ENCODE results near the gene SLC25A25.
"Not testable (repeated sequence)": the region's sequence is repeated elsewhere in the genome, so short reads cannot be mapped to it uniquely, and the experiment has no call there.

Gene SLC25A25

GRCh38 chr9:128098297-128099230, 30.5 kb downstream of the SLC25A25 start:
- peak; percentile 62 for DNase-seq

- DNase-seq: no peak
Measured at GRCh38 chr9:128099231-128099931, 31.3 kb downstream of the SLC25A25 start.

GRCh38 chr9:128099932-128100491, 32.0 kb downstream of the SLC25A25 start:
- DNase-seq: no peak

DNA sequence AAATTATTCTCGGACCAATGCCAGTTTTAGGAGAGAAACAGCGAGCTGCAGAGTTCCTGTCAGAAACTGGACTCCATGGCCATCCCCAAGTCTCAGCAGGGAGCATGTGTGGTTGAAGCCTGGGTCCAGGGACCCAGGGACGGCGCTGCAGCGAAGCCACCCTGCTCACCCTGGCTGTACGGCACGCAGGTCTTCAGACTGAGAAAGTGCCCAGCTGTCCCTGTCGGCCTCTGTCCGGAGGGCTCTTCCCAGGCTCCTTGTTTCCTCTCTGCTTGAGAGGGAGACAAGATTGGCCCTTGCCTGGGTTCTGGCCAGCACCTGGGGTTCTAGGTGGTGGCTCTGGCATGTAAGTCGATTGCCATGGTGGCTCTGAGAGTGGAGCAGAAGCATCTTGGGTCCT, 32.5 kb downstream of the SLC25A25 start:
- DNase-seq: no peak

- no peak for DNase-seq
Measured at GRCh38 chr9:128101231-128101661, 33.2 kb downstream of the SLC25A25 start.

DNA sequence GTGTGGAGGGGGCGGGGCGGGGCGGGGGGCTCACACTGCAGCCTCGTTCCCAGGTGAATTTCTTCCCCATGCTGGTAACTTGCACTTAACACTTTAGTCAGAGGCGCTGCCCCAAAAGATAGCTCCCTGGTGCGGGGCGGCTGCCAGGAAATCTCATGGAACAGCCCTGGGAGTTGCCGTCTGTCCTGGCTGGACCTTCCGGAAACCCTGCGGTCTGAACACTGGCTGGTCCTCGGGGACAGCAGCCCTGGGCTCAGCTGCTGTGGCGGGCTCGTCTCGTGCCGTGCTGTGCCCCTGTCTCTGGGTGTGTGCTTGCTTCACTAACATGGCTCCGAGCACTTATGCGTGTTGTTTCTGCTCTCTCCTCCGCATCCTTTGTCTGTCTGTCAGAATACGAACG, 33.7 kb downstream of the SLC25A25 start:
- DNase-seq: no peak

DNA sequence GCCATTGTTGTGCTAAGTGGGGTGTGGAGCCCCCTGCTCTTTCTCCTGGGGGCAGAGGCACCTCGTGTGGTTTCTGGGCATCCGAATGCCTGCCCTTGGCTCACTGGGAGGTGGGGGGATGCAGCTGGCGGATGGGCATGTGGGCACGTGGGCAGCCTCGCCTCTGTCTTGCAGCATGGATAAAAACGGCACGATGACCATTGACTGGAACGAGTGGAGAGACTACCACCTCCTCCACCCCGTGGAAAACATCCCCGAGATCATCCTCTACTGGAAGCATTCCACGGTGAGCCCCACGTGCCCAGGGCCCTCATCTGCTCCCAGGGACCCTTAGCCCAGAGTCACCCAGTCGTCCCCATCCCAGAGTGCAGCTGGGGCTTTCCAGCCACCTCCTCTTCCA, 34.2 kb downstream of the SLC25A25 start:
- DNase-seq: no peak

- no peak for DNase-seq
Measured at GRCh38 chr9:128102861-128103588, 35.0 kb downstream of the SLC25A25 start.

- no peak for DNase-seq
Measured at GRCh38 chr9:128103589-128103962, 35.5 kb downstream of the SLC25A25 start.

DNA sequence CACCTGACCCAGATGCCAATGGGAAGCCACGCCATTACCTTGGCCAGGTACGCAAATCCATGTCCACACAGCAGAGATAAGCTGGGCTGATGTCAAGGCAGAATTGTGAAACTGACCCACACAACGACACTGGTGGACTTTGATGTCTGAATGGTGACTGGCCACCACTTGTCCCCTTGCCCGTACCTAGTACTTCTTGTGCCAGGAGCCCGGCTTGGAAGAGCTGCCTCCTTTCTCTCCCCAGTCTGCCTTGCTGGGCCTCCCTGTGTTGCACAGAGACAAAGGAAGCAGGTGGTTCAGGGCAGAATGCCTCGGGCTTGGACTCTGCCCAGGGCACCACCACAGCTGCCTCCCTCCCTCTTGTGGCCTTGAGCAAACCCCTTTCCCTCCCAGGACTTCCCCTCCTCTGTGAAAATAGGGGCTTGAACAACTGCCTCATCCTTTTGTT, 36.2 kb downstream of the SLC25A25 start:
- DNase-seq: no peak

DNA sequence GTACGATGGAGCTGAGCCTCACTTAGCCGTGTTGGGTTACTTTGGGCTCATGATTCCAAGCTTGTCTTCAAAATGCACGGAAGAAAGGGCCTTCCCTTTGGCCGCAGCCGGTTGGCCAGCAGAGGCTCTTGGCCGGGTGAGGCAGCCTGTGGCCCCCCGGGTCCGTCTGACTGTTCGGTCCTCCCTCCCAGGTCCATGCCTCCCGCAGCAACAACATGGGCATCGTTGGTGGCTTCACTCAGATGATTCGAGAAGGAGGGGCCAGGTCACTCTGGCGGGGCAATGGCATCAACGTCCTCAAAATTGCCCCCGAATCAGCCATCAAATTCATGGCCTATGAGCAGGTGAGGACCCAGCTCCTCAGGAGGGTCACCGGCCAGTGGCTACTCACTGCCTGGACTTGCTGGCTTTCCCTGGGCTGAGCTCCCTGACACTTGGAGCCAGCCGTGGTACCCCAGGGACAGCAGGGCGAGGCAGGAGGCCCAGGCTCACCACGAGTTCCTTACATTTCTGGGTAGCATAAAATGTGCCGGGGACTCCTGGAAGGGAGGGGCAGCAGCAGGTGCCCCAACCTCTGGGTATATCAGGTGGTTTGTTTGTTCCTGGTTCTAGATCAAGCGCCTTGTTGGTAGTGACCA, 37.6 kb downstream of the SLC25A25 start:
- no peak for DNase-seq

- no peak for DNase-seq
Measured at GRCh38 chr9:128106181-128106939, 38.3 kb downstream of the SLC25A25 start.

DNA sequence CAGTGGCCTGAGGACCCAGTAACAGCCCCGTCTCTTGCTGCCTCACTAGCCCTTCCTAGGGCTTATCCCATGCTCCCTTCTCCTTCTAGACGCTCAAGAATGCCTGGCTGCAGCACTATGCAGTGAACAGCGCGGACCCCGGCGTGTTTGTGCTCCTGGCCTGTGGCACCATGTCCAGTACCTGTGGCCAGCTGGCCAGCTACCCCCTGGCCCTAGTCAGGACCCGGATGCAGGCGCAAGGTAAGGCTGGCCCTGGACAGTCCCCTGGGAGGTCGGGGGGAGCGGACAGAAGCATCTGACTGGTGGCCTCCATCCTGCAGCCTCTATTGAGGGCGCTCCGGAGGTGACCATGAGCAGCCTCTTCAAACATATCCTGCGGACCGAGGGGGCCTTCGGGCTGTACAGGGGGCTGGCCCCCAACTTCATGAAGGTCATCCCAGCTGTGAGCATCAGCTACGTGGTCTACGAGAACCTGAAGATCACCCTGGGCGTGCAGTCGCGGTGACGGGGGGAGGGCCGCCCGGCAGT, 39.0 kb downstream of the SLC25A25 start:
- no peak for DNase-seq

- DNase-seq: no peak
Measured at GRCh38 chr9:128107468-128108268, 39.6 kb downstream of the SLC25A25 start.

DNA sequence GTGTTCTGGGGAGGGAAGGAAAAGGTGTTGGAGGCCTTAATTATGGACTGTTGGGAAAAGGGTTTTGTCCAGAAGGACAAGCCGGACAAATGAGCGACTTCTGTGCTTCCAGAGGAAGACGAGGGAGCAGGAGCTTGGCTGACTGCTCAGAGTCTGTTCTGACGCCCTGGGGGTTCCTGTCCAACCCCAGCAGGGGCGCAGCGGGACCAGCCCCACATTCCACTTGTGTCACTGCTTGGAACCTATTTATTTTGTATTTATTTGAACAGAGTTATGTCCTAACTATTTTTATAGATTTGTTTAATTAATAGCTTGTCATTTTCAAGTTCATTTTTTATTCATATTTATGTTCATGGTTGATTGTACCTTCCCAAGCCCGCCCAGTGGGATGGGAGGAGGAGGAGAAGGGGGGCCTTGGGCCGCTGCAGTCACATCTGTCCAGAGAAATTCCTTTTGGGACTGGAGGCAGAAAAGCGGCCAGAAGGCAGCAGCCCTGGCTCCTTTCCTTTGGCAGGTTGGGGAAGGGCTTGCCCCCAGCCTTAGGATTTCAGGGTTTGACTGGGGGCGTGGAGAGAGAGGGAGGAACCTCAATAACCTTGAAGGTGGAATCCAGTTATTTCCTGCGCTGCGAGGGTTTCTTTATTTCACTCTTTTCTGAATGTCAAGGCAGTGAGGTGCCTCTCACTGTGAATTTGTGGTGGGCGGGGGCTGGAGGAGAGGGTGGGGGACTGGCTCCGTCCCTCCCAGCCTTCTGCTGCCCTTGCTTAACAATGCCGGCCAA, 40.4 kb downstream of the SLC25A25 start:
- DNase-seq: no peak

DNA sequence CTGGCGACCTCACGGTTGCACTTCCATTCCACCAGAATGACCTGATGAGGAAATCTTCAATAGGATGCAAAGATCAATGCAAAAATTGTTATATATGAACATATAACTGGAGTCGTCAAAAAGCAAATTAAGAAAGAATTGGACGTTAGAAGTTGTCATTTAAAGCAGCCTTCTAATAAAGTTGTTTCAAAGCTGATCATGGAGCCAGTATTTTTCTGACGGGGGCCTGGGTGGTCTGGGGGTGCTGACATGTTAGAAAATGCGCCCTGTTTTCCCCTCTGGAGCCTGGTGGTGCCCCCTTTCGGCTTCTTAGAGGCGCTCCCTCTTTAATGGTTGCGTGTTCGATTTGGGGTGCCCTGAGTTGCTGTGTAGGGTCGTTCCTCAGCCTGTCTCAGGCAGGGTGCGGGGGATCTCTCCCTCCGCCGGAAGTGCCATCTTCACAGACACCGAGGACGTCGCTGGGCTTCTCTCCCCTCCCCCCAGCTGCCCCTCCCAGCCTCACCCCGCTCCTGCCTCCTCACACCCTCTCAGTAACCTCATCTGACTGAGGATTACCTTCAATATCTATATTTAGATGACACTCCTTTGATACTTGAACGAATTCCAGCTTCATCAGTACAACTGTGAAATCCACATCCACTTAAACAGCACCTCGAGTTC, 41.1 kb downstream of the SLC25A25 start:
- DNase-seq: no peak

GRCh38 chr9:128111726-128112125, 43.7 kb downstream of the SLC25A25 start:
- not testable (repeated sequence) for DNase-seq

- DNase-seq: no peak
Measured at GRCh38 chr9:128113526-128114325, 45.7 kb downstream of the SLC25A25 start.
